Measurements from ENCODE around the gene SCFD2.

SCFD2 gene

GRCh38 chr4:52869196-52869595 lies 496.7 kb downstream of the SCFD2 start:
- DNase-seq = no peak

GRCh38 chr4:52868133-52868532 lies 497.7 kb downstream of the SCFD2 start:
- DNase-seq = no peak

GRCh38 chr4:52867163-52867562 lies 498.7 kb downstream of the SCFD2 start:
- no peak for DNase-seq

- no peak for DNase-seq
Measured at GRCh38 chr4:52866734-52867133, 499.1 kb downstream of the SCFD2 start.

GRCh38 chr4:52865300-52865699 lies 500.6 kb downstream of the SCFD2 start:
- DNase-seq = no peak

- DNase-seq = no peak
Measured at GRCh38 chr4:52864793-52865192, 501.1 kb downstream of the SCFD2 start.

- DNase-seq = no peak
Measured at GRCh38 chr4:52863324-52863723, 502.5 kb downstream of the SCFD2 start.

- DNase-seq = no peak
Measured at GRCh38 chr4:52862639-52863161, 503.2 kb downstream of the SCFD2 start.

GRCh38 chr4:52861879-52862616 lies 503.8 kb downstream of the SCFD2 start, which contains the start of gene RASL11B:
Gene RASL11B (plus strand): TSS chr4:52862317. CDS start chr4:52862508, 191 bp downstream.
- no peak for DNase-seq

- DNase-seq = no peak
Measured at GRCh38 chr4:52861171-52861823, 504.6 kb downstream of the SCFD2 start.

GRCh38 chr4:52860361-52860760 lies 505.5 kb downstream of the SCFD2 start:
- no peak for DNase-seq

GRCh38 chr4:52856801-52857200 lies 509.1 kb downstream of the SCFD2 start:
- DNase-seq = no peak

GRCh38 chr4:52853351-52853750 lies 512.5 kb downstream of the SCFD2 start:
- no peak for DNase-seq

- no peak for DNase-seq
Measured at GRCh38 chr4:52852711-52853110, 513.1 kb downstream of the SCFD2 start.

GRCh38 chr4:52852041-52852440 lies 513.8 kb downstream of the SCFD2 start:
- DNase-seq = no peak

- DNase-seq = no peak
Measured at GRCh38 chr4:52850406-52851124, 515.3 kb downstream of the SCFD2 start.

GRCh38 chr4:52848254-52848653 lies 517.6 kb downstream of the SCFD2 start:
- no peak for DNase-seq

GRCh38 chr4:52846502-52846901 lies 519.4 kb downstream of the SCFD2 start:
- no peak for DNase-seq

GRCh38 chr4:52844596-52844995 lies 521.3 kb downstream of the SCFD2 start:
- DNase-seq = no peak

GRCh38 chr4:52843958-52844357 lies 521.9 kb downstream of the SCFD2 start:
- DNase-seq = no peak

GRCh38 chr4:52843351-52843750 lies 522.5 kb downstream of the SCFD2 start:
- no peak for DNase-seq

- DNase-seq = no peak
Measured at GRCh38 chr4:52842792-52843191, 523.1 kb downstream of the SCFD2 start.

GRCh38 chr4:52841682-52842456 lies 524.0 kb downstream of the SCFD2 start:
- no peak for DNase-seq

All from NK-92 treated with Interleukin-12 subunit alpha and Interleukin-12 subunit beta, amount 100 ng/mL, for 24 hours (cell line).